Lower leg skin (tissue), 4 donors: ENCODE data around the gene ABLIM3. TPM values are rescaled to one million over a fixed set of nuclear protein-coding genes. Genes with fewer than 3 reads are reported as not detected.

Experiments used
- DNase-seq, 2 donors: peaks; one replicate each; pipeline ENCODE4 v3.0.0-alpha.2; 2019; ENCODE audit warnings: low spot score in 2 of 2
- H3K4me3 ChIP-seq: fragments of 200-600 bp; sonication (generic); 2 replicates; pipeline ENCODE4 v1.5.1; 2017; ENCODE audit warnings: mild to moderate bottlenecking, low read depth; ENCODE audit not compliant: poor library complexity, severe bottlenecking
- CTCF ChIP-seq, 3 donors: fragments of 450-650 bp; IDR thresholded peaks; one replicate each; pipeline ENCODE4 v1.5.1; 2016; ENCODE audit warnings: antibody characterized with exemption in 3 of 3, mild to moderate bottlenecking in 3 of 3, moderate library complexity in 2 of 3
- POLR2A ChIP-seq, 2 donors: fragments of 450-650 bp; IDR thresholded peaks; one replicate each; pipeline ENCODE4 v1.6.1; 2016 to 2017; ENCODE audit warnings: antibody characterized with exemption in 2 of 2, mild to moderate bottlenecking in 1 of 2, moderate library complexity in 1 of 2
- WGBS, 2 donors: methylation state at CpG; one replicate each; pipeline ENCODE4 v1.1.5; 2018; 5-methylcytosine and 5-hydroxymethylcytosine counted together
- intact Hi-C: fragments of 100-400 bp; cut with DNase I; formaldehyde crosslinking; loops from one replicate; pipeline ENCODE4 v1.15.0; 2023; ENCODE audit warnings: low total_unique reads
- total RNA-seq, 4 donors: library from RNA; depleted of rRNA; stranded (reverse); fragments of >200 nt; gene quantifications; one replicate each; pipeline ENCODE4 v1.1.0, GENCODE V29; 2016

Gene ABLIM3
- total RNA-seq, 4 donors from 2014 or later: 4.2 to 12.3 (median 7.4) TPM

- no peak for TF ChIP-seq POLR2A (IDR thresholded peaks at IDR 0.05)
- TF ChIP-seq CTCF (IDR thresholded peaks at IDR 0.05): no peak
- no peak overlapping the region for H3K4me3 ChIP-seq
- DNase-seq: no peak
- intact Hi-C loops: no loop called here
These were observed 115.2 kb downstream of the ABLIM3 start for GRCh38 chr5:149256451-149256850.

GRCh38 chr5:149257131-149257530 is 115.8 kb downstream of the ABLIM3 start:
- DNase-seq: no peak
- intact Hi-C loops: no loop called here
- TF ChIP-seq CTCF (IDR thresholded peaks at IDR 0.05) (no peak), POLR2A (IDR thresholded peaks at IDR 0.05) (no peak)
- WGBS, 2 donors: 64 to 71% methylated on average over 1 of the region's 1 CpG
- H3K4me3 ChIP-seq: no peak overlapping the region

- 86 to 88% methylated on average over 10 of the region's 10 CpGs for WGBS, 2 donors
- TF ChIP-seq CTCF (IDR thresholded peaks at IDR 0.05) (no peak), POLR2A (IDR thresholded peaks at IDR 0.05) (no peak)
- no peak overlapping the region for H3K4me3 ChIP-seq
- intact Hi-C loops: no loop called here
- DNase-seq: no peak
These were observed 116.8 kb downstream of the ABLIM3 start for GRCh38 chr5:149257889-149258705.

GRCh38 chr5:149260761-149261160 is 119.5 kb downstream of the ABLIM3 start:
- no peak for DNase-seq
- H3K4me3 ChIP-seq: no peak overlapping the region
- TF ChIP-seq CTCF (IDR thresholded peaks at IDR 0.05) (no peak), POLR2A (IDR thresholded peaks at IDR 0.05) (no peak)
- WGBS, 2 donors: 68 to 69% methylated on average over 1 of the region's 1 CpG
- intact Hi-C loops: no loop called here

GRCh38 chr5:149261246-149261645 is 120.0 kb downstream of the ABLIM3 start:
- TF ChIP-seq CTCF (IDR thresholded peaks at IDR 0.05) (no peak), POLR2A (IDR thresholded peaks at IDR 0.05) (no peak)
- no peak for DNase-seq
- H3K4me3 ChIP-seq: no peak overlapping the region
- WGBS, 2 donors: 74 to 86% methylated on average over 7 of the region's 7 CpGs
- intact Hi-C loops: no loop called here

GRCh38 chr5:149262315-149262714 is 121.0 kb downstream of the ABLIM3 start:
- intact Hi-C loops: no loop called here
- no peak overlapping the region for H3K4me3 ChIP-seq
- DNase-seq: no peak
- TF ChIP-seq CTCF (IDR thresholded peaks at IDR 0.05): no peak
- 79 to 80% methylated on average over 4 of the region's 4 CpGs for WGBS, 2 donors
